H1 (cell line): ENCODE measurements around the gene TRAPPC6A.

Experiments
- CHD1 ChIP-seq: IDR thresholded peaks from 2 replicates; pipeline ENCODE4 v1.6.1; 2012; ENCODE audit warnings: low read depth, low read length, improper control_type of control experiment
- EP300 ChIP-seq, 2 experiments: IDR thresholded peaks; 1 replicate in 1 of 2; 2 replicates in 1 of 2; pipeline ENCODE4 v1.6.1; 2011 to 2012; ENCODE audit warnings: low read depth in 2 of 2, low read length in 2 of 2, mild to moderate bottlenecking in 2 of 2, borderline replicate concordance in 1 of 2, inconsistent platforms in 1 of 2, moderate library complexity in 1 of 2
- EZH2 ChIP-seq: fragments of 200-600 bp; sonication (generic); IDR thresholded peaks from 2 replicates; pipeline ENCODE4 v1.7.1; 2012; ENCODE audit warnings: low read depth, mild to moderate bottlenecking, moderate library complexity, low read length, inconsistent platforms; ENCODE audit not compliant: severe bottlenecking
- GTF2F1 ChIP-seq: IDR thresholded peaks from 2 replicates; pipeline ENCODE4 v1.6.1; 2012; ENCODE audit warnings: low read depth, low read length, improper control_type of control experiment, borderline replicate concordance
- JUND ChIP-seq: IDR thresholded peaks from 2 replicates; pipeline ENCODE4 v1.6.1; 2011; ENCODE audit warnings: mild to moderate bottlenecking, improper control_type of control experiment, low read length
- NRF1 ChIP-seq: IDR thresholded peaks from 2 replicates; pipeline ENCODE4 v1.6.1; 2011; ENCODE audit warnings: mild to moderate bottlenecking, low read depth, low read length, improper control_type of control experiment
- RAD21 ChIP-seq, 2 experiments: IDR thresholded peaks in 1 of 2; conservative IDR thresholded peaks in 1 of 2; 2 replicates each; pipeline ENCODE4 v1.6.1; 2011; ENCODE audit warnings: low read depth in 2 of 2, low read length in 2 of 2, improper control_type of control experiment in 1 of 2, inconsistent platforms in 1 of 2, mild to moderate bottlenecking in 1 of 2, moderate library complexity in 1 of 2
- RFX5 ChIP-seq: IDR thresholded peaks from 2 replicates; pipeline ENCODE4 v1.6.1; 2011; ENCODE audit warnings: low read depth, low read length, improper control_type of control experiment, borderline replicate concordance
- ZNF274 ChIP-seq: IDR thresholded peaks from 2 replicates; pipeline ENCODE4 v1.7.0; 2012; ENCODE audit warnings: low read length, borderline replicate concordance; ENCODE audit errors: extremely low read depth
- TF ChIP-seq, protein P1 (sequence below), 3 experiments: IDR thresholded peaks; 1 replicate in 2 of 3; 2 replicates in 1 of 3; pipeline versions ENCODE4 v1.5.1 to v1.6.1; 2011; ENCODE audit warnings: low read length in 3 of 3, mild to moderate bottlenecking in 3 of 3, inconsistent platforms in 2 of 3, low read depth in 1 of 3, moderate library complexity in 1 of 3; ENCODE audit not compliant: insufficient read depth in 1 of 3; ENCODE audit errors: control extremely low read depth in 1 of 3
- TF ChIP-seq, protein P2 (sequence below): IDR thresholded peaks from 2 replicates; pipeline ENCODE4 v1.6.1; 2012; ENCODE audit warnings: inconsistent platforms
- TF ChIP-seq, protein P3 (sequence below): IDR thresholded peaks from 2 replicates; pipeline ENCODE4 v1.6.1; 2011; ENCODE audit warnings: low read depth, mild to moderate bottlenecking, low read length; ENCODE audit not compliant: insufficient read depth

DNA sequence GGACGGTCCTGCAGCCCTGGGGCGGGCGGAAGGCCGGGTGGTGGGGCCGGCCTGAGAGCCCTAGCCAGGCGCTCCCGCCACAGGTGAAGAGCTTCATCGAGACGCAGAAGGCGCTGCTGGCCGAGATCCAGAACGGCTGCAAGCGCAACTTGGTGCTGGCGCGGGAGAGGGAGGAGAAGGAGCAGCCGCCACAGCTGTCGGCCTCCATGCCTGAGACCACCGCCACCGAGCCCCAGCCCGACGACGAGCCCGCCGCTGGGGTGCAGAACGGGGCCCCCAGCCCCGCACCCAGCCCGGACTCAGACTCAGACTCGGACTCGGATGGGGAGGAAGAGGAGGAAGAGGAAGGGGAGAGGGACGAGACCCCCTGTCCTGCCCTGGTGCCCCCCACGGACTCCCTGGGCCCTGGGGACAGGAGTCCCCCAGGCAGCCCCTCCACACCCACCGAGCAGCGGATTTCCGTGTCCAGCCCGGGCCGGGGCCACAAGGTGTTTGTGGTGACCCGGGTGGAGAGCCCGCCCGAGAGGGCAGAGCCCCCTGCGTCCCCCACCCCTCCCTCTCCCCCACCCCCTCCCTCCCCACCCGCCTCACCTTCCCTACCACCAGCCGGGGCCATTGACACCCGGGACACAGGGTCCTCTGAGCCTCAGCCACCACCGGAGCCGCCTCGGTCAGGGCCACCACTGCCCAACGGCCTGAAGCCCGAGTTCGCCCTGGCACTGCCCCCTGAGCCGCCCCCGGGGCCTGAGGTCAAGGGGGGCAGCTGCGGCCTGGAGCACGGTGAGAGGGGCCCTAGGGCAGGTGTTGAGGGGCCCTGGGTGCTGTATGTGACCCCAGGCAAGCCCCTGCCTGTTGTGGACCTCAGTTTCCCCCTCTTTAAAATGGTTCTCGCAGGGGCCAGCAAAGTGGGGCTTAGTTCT, 32.5 kb downstream of the TRAPPC6A start:
- no peak for TF ChIP-seq ZNF274
- TF ChIP-seq JUND, result no peak
- TF ChIP-seq, protein P1, sequence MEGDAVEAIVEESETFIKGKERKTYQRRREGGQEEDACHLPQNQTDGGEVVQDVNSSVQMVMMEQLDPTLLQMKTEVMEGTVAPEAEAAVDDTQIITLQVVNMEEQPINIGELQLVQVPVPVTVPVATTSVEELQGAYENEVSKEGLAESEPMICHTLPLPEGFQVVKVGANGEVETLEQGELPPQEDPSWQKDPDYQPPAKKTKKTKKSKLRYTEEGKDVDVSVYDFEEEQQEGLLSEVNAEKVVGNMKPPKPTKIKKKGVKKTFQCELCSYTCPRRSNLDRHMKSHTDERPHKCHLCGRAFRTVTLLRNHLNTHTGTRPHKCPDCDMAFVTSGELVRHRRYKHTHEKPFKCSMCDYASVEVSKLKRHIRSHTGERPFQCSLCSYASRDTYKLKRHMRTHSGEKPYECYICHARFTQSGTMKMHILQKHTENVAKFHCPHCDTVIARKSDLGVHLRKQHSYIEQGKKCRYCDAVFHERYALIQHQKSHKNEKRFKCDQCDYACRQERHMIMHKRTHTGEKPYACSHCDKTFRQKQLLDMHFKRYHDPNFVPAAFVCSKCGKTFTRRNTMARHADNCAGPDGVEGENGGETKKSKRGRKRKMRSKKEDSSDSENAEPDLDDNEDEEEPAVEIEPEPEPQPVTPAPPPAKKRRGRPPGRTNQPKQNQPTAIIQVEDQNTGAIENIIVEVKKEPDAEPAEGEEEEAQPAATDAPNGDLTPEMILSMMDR (IDR thresholded peaks at IDR 0.05; ENCODE audit: control extremely low read depth in 1 of 3, insufficient read depth in 1 of 3, low read depth in 1 of 3, low read length in 3 of 3), result no peak
- TF ChIP-seq, protein P2, sequence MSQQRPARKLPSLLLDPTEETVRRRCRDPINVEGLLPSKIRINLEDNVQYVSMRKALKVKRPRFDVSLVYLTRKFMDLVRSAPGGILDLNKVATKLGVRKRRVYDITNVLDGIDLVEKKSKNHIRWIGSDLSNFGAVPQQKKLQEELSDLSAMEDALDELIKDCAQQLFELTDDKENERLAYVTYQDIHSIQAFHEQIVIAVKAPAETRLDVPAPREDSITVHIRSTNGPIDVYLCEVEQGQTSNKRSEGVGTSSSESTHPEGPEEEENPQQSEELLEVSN, result no peak
- TF ChIP-seq, protein P3, sequence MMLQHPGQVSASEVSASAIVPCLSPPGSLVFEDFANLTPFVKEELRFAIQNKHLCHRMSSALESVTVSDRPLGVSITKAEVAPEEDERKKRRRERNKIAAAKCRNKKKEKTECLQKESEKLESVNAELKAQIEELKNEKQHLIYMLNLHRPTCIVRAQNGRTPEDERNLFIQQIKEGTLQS, result no peak
- no peak for TF ChIP-seq EZH2
- TF ChIP-seq GTF2F1, result no peak
- TF ChIP-seq RFX5, result no peak
- no peak for TF ChIP-seq RAD21 (IDR thresholded peaks at IDR 0.05 in 1 of 2, conservative IDR thresholded peaks at IDR 0.05 in 1 of 2; ENCODE audit: low read depth in 2 of 2, low read length in 2 of 2)
- no peak for TF ChIP-seq CHD1
- no peak for TF ChIP-seq NRF1
- TF ChIP-seq EP300 (IDR thresholded peaks at IDR 0.05; ENCODE audit: borderline replicate concordance in 1 of 2, low read depth in 2 of 2, low read length in 2 of 2), result no peak
